ENCODE data around the gene FAM25A. TPM values are rescaled to one million over a fixed set of nuclear protein-coding genes. Genes with fewer than 3 reads are reported as not detected.

FAM25A gene
- total RNA-seq, 4 donors from 2014 or later, result 57.1 to 371 (median 225) TPM

- intact Hi-C loops (cut with DNase I), result no loop called here
Measured at GRCh38 chr10:87059401-87059800, 39.3 kb downstream of the FAM25A start.

DNA sequence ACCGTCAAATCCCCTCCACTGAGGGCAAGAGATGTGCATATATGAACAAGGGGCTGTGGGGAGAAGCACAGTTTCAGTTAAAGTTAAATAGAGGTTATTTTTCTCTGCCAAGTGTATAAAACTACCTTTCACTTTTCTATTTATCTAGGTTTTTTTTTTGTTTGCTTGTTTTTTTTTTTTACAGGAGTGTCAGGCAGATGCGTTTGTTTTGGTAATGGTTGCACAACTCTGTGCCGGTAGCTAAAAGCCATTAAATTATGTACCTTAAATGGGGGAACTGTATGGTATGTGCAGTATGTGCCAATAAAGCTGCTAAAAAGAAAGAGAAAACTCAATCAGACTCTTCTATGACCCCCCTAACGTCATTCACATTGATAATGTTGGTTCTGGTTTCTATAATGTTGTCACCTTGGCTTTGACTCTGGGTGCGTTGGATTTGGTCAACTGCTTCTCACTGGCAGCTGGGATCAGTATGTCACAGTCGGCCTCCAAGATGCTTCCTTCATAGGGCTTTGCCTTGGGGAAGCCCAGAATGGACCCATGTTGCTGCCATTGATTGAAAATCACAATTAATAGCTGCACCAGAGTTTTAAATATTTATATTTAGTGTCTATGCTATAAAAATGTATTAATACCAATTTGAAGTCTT is 40.3 kb downstream of the FAM25A start:
- intact Hi-C loops (cut with DNase I), result no loop called here
- Histone ChIP-seq H3K36me3 (peaks cover 0 to 99% (median 45%) of the 10 kb centered on the region in 3 donors), H3K4me3 (no peak overlapping the region)

More at GRCh38 chr10:87059401-87059800, 39.3 kb downstream of the FAM25A start:
- Histone ChIP-seq H3K4me3 (no peak overlapping the region), H3K4me1 (peaks cover 0 to 14% (median 5%) of the 10 kb centered on the region in 3 donors), H3K27me3 (no peaks in the 10 kb centered on the region), H3K9me3 (no peaks in the 10 kb centered on the region), H3K36me3 (peaks cover 0 to 99% (median 45%) of the 10 kb centered on the region in 3 donors), H3K27ac (no peak overlapping the region)
- no peak for DNase-seq
- WGBS, 2 donors, result 85 to 100% methylated on average over 1 of the region's 1 CpG
- TF ChIP-seq POLR2A (IDR thresholded peaks at IDR 0.05) (no peak), CTCF (IDR thresholded peaks at IDR 0.05) (no peak)

GRCh38 chr10:87064651-87065050 is 44.6 kb downstream of the FAM25A start:
- no peak for DNase-seq
- H3K27me3 ChIP-seq, result no peaks in the 10 kb centered on the region
- no peaks in the 10 kb centered on the region for H3K9me3 ChIP-seq
- no peak overlapping the region for H3K4me3 ChIP-seq
- no peaks in the 10 kb centered on the region for H3K4me1 ChIP-seq
- intact Hi-C loops (cut with DNase I), result no loop called here
- H3K36me3 ChIP-seq, result peaks cover 0 to 100% (median 46%) of the 10 kb centered on the region in 3 donors
- 65 to 80% methylated on average over 5 of the region's 5 CpGs for WGBS, 2 donors
- no peak overlapping the region for H3K27ac ChIP-seq
- no peak for TF ChIP-seq CTCF (IDR thresholded peaks at IDR 0.05)
- TF ChIP-seq POLR2A (IDR thresholded peaks at IDR 0.05), result no peak

More for the DNA sequence above, 40.3 kb downstream of the FAM25A start:
- WGBS, 2 donors, result 81 to 96% methylated on average over 6 of the region's 6 CpGs
- Histone ChIP-seq H3K9me3 (no peaks in the 10 kb centered on the region), H3K27ac (no peak overlapping the region), H3K27me3 (no peaks in the 10 kb centered on the region), H3K4me1 (peaks cover 0 to 4% (median under 1%) of the 10 kb centered on the region in 3 donors)
- no peak for DNase-seq
- TF ChIP-seq POLR2A (IDR thresholded peaks at IDR 0.05) (no peak), CTCF (IDR thresholded peaks at IDR 0.05) (no peak)

GRCh38 chr10:87066178-87066577 is 46.1 kb downstream of the FAM25A start:
- Histone ChIP-seq H3K36me3 (peaks cover 0 to 100% (median 32%) of the 10 kb centered on the region in 3 donors), H3K27ac (no peak overlapping the region), H3K4me1 (no peaks in the 10 kb centered on the region), H3K27me3 (no peaks in the 10 kb centered on the region), H3K9me3 (no peaks in the 10 kb centered on the region), H3K4me3 (no peak overlapping the region)
- 93 to 94% methylated on average over 2 of the region's 2 CpGs for WGBS, 2 donors
- TF ChIP-seq POLR2A (IDR thresholded peaks at IDR 0.05), result no peak
- no peak for TF ChIP-seq CTCF (IDR thresholded peaks at IDR 0.05)
- intact Hi-C loops (cut with DNase I), result no loop called here
- DNase-seq, result no peak

DNA sequence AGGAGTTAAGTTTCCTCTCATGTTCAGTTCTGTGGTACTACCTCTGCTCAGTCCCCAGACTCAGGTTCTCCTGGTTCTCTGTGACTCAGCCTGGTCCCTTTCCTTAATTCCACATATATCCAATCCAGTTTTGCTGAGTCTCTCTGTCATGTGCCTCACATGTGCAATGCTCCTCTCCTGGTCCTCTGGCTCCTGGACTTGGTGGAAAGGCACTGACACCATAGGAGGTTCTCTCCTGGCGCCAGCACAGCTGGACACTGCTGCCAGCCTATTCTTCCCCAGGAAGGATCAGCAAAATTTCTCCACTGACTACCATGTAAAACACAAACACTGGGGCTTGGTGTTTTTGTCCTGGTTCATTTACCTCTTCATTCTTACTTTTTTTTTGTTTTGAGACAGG is 46.8 kb downstream of the FAM25A start:
- no peak for TF ChIP-seq CTCF (IDR thresholded peaks at IDR 0.05)
- no peak for TF ChIP-seq POLR2A (IDR thresholded peaks at IDR 0.05)
- Histone ChIP-seq H3K4me1 (no peaks in the 10 kb centered on the region), H3K9me3 (no peaks in the 10 kb centered on the region), H3K36me3 (peaks cover 0 to 100% (median 25%) of the 10 kb centered on the region in 3 donors), H3K27ac (no peak overlapping the region), H3K4me3 (no peak overlapping the region), H3K27me3 (no peaks in the 10 kb centered on the region)
- no peak for DNase-seq
- intact Hi-C loops (cut with DNase I), result no loop called here
- 86 to 100% methylated on average over 1 of the region's 1 CpG for WGBS, 2 donors

Measured in esophagus squamous epithelium (tissue), 5 donors.